IPS-15b (cell line): ENCODE data around the gene SND1.

Source experiments
- H3K27me3 ChIP-seq: one replicate; pipeline ENCODE4 v1.6.1; 2013; ENCODE audit warnings: low read length; ENCODE audit not compliant: control insufficient read depth, insufficient read depth
- H3K36me3 ChIP-seq: one replicate; pipeline ENCODE4 v1.6.1; 2013; ENCODE audit warnings: low read length; ENCODE audit not compliant: control insufficient read depth, insufficient read depth
- H3K4me1 ChIP-seq: one replicate; pipeline ENCODE4 v1.6.1; 2013; ENCODE audit warnings: mild to moderate bottlenecking, low read length; ENCODE audit not compliant: control insufficient read depth, insufficient read depth
- H3K4me3 ChIP-seq: one replicate; pipeline ENCODE4 v1.5.1; 2013; ENCODE audit warnings: low read depth, low read length
- H3K9ac ChIP-seq: one replicate; pipeline ENCODE4 v1.6.1; 2013; ENCODE audit warnings: low read depth, mild to moderate bottlenecking, low read length
- H3K9me3 ChIP-seq: one replicate; pipeline ENCODE4 v1.6.1; 2013; ENCODE audit warnings: mild to moderate bottlenecking, low read length; ENCODE audit not compliant: control insufficient read depth, insufficient read depth

SND1 gene

GRCh38 chr7:127799535-127800305 is 147.7 kb downstream of the SND1 start:
- Histone ChIP-seq H3K4me1 (peaks cover 16% of the 10 kb centered on the region), H3K27me3 (no peaks in the 10 kb centered on the region), H3K9me3 (no peaks in the 10 kb centered on the region), H3K36me3 (no peaks in the 10 kb centered on the region), H3K9ac (no peak overlapping the region), H3K4me3 (no peak overlapping the region)

- Histone ChIP-seq H3K4me3 (no peak overlapping the region), H3K9me3 (no peaks in the 10 kb centered on the region), H3K9ac (no peak overlapping the region), H3K27me3 (no peaks in the 10 kb centered on the region), H3K4me1 (peaks cover 19% of the 10 kb centered on the region), H3K36me3 (no peaks in the 10 kb centered on the region)
Measured at GRCh38 chr7:127802845-127803244, 150.9 kb downstream of the SND1 start.

- H3K9ac ChIP-seq, result no peak overlapping the region
- no peaks in the 10 kb centered on the region for H3K9me3 ChIP-seq
- H3K4me1 ChIP-seq, result peaks cover 20% of the 10 kb centered on the region
- no peaks in the 10 kb centered on the region for H3K27me3 ChIP-seq
- no peak overlapping the region for H3K4me3 ChIP-seq
- no peaks in the 10 kb centered on the region for H3K36me3 ChIP-seq
Measured at GRCh38 chr7:127803626-127804025, 151.6 kb downstream of the SND1 start.

- no peaks in the 10 kb centered on the region for H3K36me3 ChIP-seq
- H3K9ac ChIP-seq, result no peak overlapping the region
- H3K27me3 ChIP-seq, result no peaks in the 10 kb centered on the region
- H3K4me3 ChIP-seq, result no peak overlapping the region
- H3K9me3 ChIP-seq, result no peaks in the 10 kb centered on the region
- peaks cover 21% of the 10 kb centered on the region for H3K4me1 ChIP-seq
Measured at GRCh38 chr7:127807340-127807739, 155.3 kb downstream of the SND1 start.

- Histone ChIP-seq H3K36me3 (no peaks in the 10 kb centered on the region), H3K4me1 (peaks cover 26% of the 10 kb centered on the region), H3K9ac (no peak overlapping the region), H3K4me3 (no peak overlapping the region), H3K9me3 (no peaks in the 10 kb centered on the region), H3K27me3 (no peaks in the 10 kb centered on the region)
Measured at GRCh38 chr7:127807829-127808228, 155.8 kb downstream of the SND1 start.

- Histone ChIP-seq H3K27me3 (no peaks in the 10 kb centered on the region), H3K9ac (no peak overlapping the region), H3K36me3 (no peaks in the 10 kb centered on the region), H3K4me3 (no peak overlapping the region), H3K4me1 (peaks cover 32% of the 10 kb centered on the region), H3K9me3 (no peaks in the 10 kb centered on the region)
Measured at GRCh38 chr7:127809261-127809702, 157.3 kb downstream of the SND1 start.

GRCh38 chr7:127810113-127810512 is 158.1 kb downstream of the SND1 start:
- Histone ChIP-seq H3K36me3 (no peaks in the 10 kb centered on the region), H3K4me3 (no peak overlapping the region), H3K27me3 (no peaks in the 10 kb centered on the region), H3K9ac (no peak overlapping the region), H3K9me3 (no peaks in the 10 kb centered on the region), H3K4me1 (peaks cover 33% of the 10 kb centered on the region)

GRCh38 chr7:127810696-127811660 is 159.0 kb downstream of the SND1 start:
- Histone ChIP-seq H3K9ac (no peak overlapping the region), H3K27me3 (no peaks in the 10 kb centered on the region), H3K9me3 (no peaks in the 10 kb centered on the region), H3K36me3 (no peaks in the 10 kb centered on the region), H3K4me3 (no peak overlapping the region), H3K4me1 (peaks cover 37% of the 10 kb centered on the region)

- no peaks in the 10 kb centered on the region for H3K36me3 ChIP-seq
- H3K9me3 ChIP-seq, result no peaks in the 10 kb centered on the region
- no peak overlapping the region for H3K9ac ChIP-seq
- no peak overlapping the region for H3K4me3 ChIP-seq
- H3K27me3 ChIP-seq, result no peaks in the 10 kb centered on the region
- H3K4me1 ChIP-seq, result peaks cover 31% of the 10 kb centered on the region
Measured at GRCh38 chr7:127812540-127812939, 160.5 kb downstream of the SND1 start.

GRCh38 chr7:127813991-127814541 is 162.1 kb downstream of the SND1 start:
- Histone ChIP-seq H3K36me3 (no peaks in the 10 kb centered on the region), H3K4me1 (peaks cover 28% of the 10 kb centered on the region), H3K9me3 (no peaks in the 10 kb centered on the region), H3K9ac (no peak overlapping the region), H3K27me3 (no peaks in the 10 kb centered on the region), H3K4me3 (no peak overlapping the region)

GRCh38 chr7:127815631-127816145 is 163.7 kb downstream of the SND1 start:
- H3K4me3 ChIP-seq, result no peak overlapping the region
- H3K27me3 ChIP-seq, result no peaks in the 10 kb centered on the region
- H3K36me3 ChIP-seq, result no peaks in the 10 kb centered on the region
- no peak overlapping the region for H3K9ac ChIP-seq
- no peaks in the 10 kb centered on the region for H3K9me3 ChIP-seq
- H3K4me1 ChIP-seq, result peaks cover 26% of the 10 kb centered on the region
